ENCODE measurements around the gene OR10G8.

The OR10G8 gene

GRCh38 chr11:124077266-124077665 is 50.7 kb downstream of the OR10G8 start:
- DNase-seq (ENCODE audit: low read depth in 2 of 2, low spot score in 1 of 2): no peak

GRCh38 chr11:124078591-124078990 is 52.0 kb downstream of the OR10G8 start:
- no peak for DNase-seq (ENCODE audit: low read depth in 2 of 2, low spot score in 1 of 2)

GRCh38 chr11:124079631-124080326 is 53.2 kb downstream of the OR10G8 start:
- no peak for DNase-seq (ENCODE audit: low read depth in 2 of 2, low spot score in 1 of 2)

Data from stimulated activated CD8-positive, alpha-beta memory T cell treated with anti-CD3 and anti-CD28 coated beads, Interleukin-4, amount 100 ng/mL, for 1 hour (primary cell).